Loucy (cell line): ENCODE data around the gene TM4SF1.

Experiments used
- H2AFZ ChIP-seq: fragments of 200-600 bp; sonication (generic); 2 replicates; pipeline ENCODE4 v1.6.0; 2016; ENCODE audit warnings: antibody characterized with exemption, mild to moderate bottlenecking, low read length, moderate library complexity
- H3F3A ChIP-seq: fragments of 200-600 bp; 2 replicates; pipeline ENCODE4 v1.6.0; 2016; ENCODE audit warnings: antibody characterized with exemption, low read depth, mild to moderate bottlenecking
- H3K27me3 ChIP-seq: fragments of 200-600 bp; sonication (generic); 2 replicates; pipeline ENCODE4 v1.6.1; 2014; ENCODE audit warnings: low read length, mild to moderate bottlenecking; ENCODE audit not compliant: insufficient read depth, poor library complexity, severe bottlenecking
- H3K36me3 ChIP-seq: fragments of 200-600 bp; sonication (generic); 2 replicates; pipeline ENCODE4 v1.6.1; 2016; ENCODE audit warnings: low read length; ENCODE audit not compliant: insufficient read depth
- H3K4me1 ChIP-seq: fragments of 200-600 bp; sonication (generic); 2 replicates; pipeline ENCODE4 v1.5.1; 2014; ENCODE audit warnings: low read length, mild to moderate bottlenecking; ENCODE audit not compliant: insufficient read depth, poor library complexity, severe bottlenecking
- H3K4me2 ChIP-seq: fragments of 200-600 bp; sonication (generic); 2 replicates; pipeline ENCODE4 v1.6.0; 2014; ENCODE audit warnings: antibody characterized with exemption, low read length, low read depth, mild to moderate bottlenecking; ENCODE audit not compliant: poor library complexity, severe bottlenecking
- H3K4me3 ChIP-seq: fragments of 200-600 bp; sonication (generic); 2 replicates; pipeline ENCODE4 v1.5.1; 2014; ENCODE audit warnings: low read length, mild to moderate bottlenecking, mixed read lengths; ENCODE audit not compliant: poor library complexity, severe bottlenecking
- H3K79me2 ChIP-seq: fragments of 200-600 bp; sonication (generic); 2 replicates; pipeline ENCODE4 v1.6.1; 2014; ENCODE audit warnings: low read length; ENCODE audit not compliant: insufficient read depth
- H3K9ac ChIP-seq: fragments of 200-600 bp; sonication (generic); 2 replicates; pipeline ENCODE4 v1.6.0; 2014; ENCODE audit warnings: mild to moderate bottlenecking, low read depth, low read length, moderate library complexity; ENCODE audit not compliant: poor library complexity, severe bottlenecking
- H3K9me2 ChIP-seq: fragments of 200-600 bp; sonication (generic); replicated peaks from 2 replicates; pipeline ENCODE4 v1.6.1; 2016; ENCODE audit warnings: low read depth, low read length, mixed read lengths
- H3K9me3 ChIP-seq: fragments of 200-600 bp; sonication (generic); 2 replicates; pipeline ENCODE4 v1.6.1; 2014; ENCODE audit warnings: mild to moderate bottlenecking, antibody characterized with exemption, low read length, low read depth; ENCODE audit not compliant: insufficient read depth
- H4K20me1 ChIP-seq: fragments of 200-600 bp; sonication (generic); 2 replicates; pipeline ENCODE4 v1.6.0; 2014; ENCODE audit warnings: antibody characterized with exemption, low read length, mild to moderate bottlenecking; ENCODE audit not compliant: insufficient read depth, poor library complexity, severe bottlenecking
- EZH2phosphoT487 ChIP-seq: fragments of 200-600 bp; IDR thresholded peaks from 2 replicates; pipeline ENCODE4 v1.6.1; 2018; ENCODE audit warnings: antibody characterized with exemption, mild to moderate bottlenecking, moderate library complexity, borderline replicate concordance
- TF ChIP-seq, protein P1 (sequence below): fragments of 200-600 bp; sonication (generic); conservative IDR thresholded peaks from 2 replicates; pipeline ENCODE4 v1.5.1; 2014; ENCODE audit warnings: mild to moderate bottlenecking, antibody characterized with exemption, low read length

TM4SF1 gene

DNA sequence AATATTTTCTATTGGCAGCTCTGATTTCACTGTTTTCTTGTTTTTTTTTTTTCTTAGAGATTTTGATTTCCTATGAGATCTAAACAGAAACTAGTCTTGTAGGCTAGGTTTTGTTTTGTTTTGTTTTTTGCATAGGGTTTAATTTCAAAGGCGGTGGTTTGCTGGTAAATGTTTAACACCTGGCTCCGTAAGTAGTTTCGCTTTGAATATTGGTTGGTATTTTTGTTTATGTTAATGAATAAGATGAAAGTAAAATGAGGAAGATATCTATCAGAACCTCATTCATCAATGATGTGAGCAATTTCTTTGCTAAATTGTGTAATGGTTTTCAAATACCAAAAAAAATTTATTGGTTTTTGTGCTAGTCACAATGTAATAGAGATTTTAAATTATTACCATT is 39.7 kb upstream of the TM4SF1 start:
- no peaks in the 10 kb centered on the region for H3K27me3 ChIP-seq
- H3K9me3 ChIP-seq = no peaks in the 10 kb centered on the region
- TF ChIP-seq, protein P1, sequence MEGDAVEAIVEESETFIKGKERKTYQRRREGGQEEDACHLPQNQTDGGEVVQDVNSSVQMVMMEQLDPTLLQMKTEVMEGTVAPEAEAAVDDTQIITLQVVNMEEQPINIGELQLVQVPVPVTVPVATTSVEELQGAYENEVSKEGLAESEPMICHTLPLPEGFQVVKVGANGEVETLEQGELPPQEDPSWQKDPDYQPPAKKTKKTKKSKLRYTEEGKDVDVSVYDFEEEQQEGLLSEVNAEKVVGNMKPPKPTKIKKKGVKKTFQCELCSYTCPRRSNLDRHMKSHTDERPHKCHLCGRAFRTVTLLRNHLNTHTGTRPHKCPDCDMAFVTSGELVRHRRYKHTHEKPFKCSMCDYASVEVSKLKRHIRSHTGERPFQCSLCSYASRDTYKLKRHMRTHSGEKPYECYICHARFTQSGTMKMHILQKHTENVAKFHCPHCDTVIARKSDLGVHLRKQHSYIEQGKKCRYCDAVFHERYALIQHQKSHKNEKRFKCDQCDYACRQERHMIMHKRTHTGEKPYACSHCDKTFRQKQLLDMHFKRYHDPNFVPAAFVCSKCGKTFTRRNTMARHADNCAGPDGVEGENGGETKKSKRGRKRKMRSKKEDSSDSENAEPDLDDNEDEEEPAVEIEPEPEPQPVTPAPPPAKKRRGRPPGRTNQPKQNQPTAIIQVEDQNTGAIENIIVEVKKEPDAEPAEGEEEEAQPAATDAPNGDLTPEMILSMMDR = no peak
- no peak for TF ChIP-seq EZH2phosphoT487
- H3K9ac ChIP-seq = no peak overlapping the region
- H4K20me1 ChIP-seq = no peaks in the 10 kb centered on the region
- no peak overlapping the region for H2AFZ ChIP-seq
- H3K4me3 ChIP-seq = no peak overlapping the region
- H3K4me1 ChIP-seq = no peaks in the 10 kb centered on the region
- H3K79me2 ChIP-seq = no peaks in the 10 kb centered on the region
- H3K4me2 ChIP-seq = no peak overlapping the region
- H3F3A ChIP-seq = no peaks in the 10 kb centered on the region
- no peaks in the 10 kb centered on the region for H3K9me2 ChIP-seq
- H3K36me3 ChIP-seq = no peaks in the 10 kb centered on the region

DNA sequence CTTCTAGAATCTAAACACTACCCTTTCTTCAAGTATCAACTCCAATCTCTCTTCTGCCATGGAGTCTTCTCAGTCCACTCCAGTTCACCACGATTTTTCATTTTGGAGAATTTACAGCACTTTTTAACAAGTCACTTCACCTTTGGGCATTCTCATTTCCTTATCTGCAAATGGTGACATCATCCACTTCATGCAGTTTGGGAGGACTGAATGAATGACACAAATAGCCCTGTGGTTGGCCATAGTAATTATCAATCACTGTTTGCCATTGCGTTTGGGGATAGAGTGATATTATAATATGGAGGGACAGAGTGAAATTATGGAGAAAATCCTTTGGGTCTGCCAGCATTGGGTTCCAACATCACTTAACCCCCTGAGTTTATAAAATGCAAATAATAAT is 38.0 kb upstream of the TM4SF1 start:
- no peaks in the 10 kb centered on the region for H3K9me2 ChIP-seq
- no peak overlapping the region for H3K4me3 ChIP-seq
- H2AFZ ChIP-seq = no peak overlapping the region
- H3K4me2 ChIP-seq = no peak overlapping the region
- H3K9me3 ChIP-seq = no peaks in the 10 kb centered on the region
- H3K79me2 ChIP-seq = no peaks in the 10 kb centered on the region
- no peaks in the 10 kb centered on the region for H4K20me1 ChIP-seq
- no peak overlapping the region for H3K9ac ChIP-seq
- no peaks in the 10 kb centered on the region for H3K27me3 ChIP-seq
- TF ChIP-seq, protein P1 = no peak
- no peak for TF ChIP-seq EZH2phosphoT487
- H3K4me1 ChIP-seq = no peaks in the 10 kb centered on the region
- H3F3A ChIP-seq = no peaks in the 10 kb centered on the region
- no peaks in the 10 kb centered on the region for H3K36me3 ChIP-seq

DNA sequence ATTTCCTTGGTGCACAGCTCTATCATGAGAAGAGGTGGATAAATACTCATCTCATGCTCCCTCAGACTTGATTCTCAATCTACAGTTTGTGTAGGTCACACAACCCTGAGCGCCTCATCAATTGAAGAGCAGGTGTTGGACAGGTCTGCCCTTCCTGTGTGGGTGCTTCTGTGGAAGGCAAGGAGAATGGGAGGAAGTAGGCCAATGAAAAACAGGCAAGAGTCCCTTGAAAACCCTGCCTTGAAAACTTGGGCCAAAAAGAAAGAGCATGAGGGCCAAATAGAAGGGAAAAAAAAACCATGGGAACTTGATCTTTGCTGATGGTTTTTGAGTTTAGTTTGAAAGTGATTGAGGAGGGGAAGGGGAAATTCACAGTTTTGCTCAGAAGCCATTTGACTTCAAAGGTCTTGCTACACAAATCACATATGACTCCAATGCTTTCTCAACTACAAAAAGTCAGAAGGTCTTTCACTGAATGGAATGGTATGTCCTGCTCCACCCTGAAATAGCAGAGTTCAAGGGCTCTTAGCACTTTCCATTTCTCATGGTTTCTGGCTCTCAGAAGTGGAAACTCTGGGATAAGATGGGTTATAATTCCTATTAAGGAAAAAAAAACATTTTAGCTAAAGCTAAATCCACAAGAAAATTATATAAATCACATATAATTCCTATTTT is 37.2 kb upstream of the TM4SF1 start:
- no peaks in the 10 kb centered on the region for H3F3A ChIP-seq
- no peak overlapping the region for H3K4me2 ChIP-seq
- H4K20me1 ChIP-seq = no peaks in the 10 kb centered on the region
- H3K4me3 ChIP-seq = no peak overlapping the region
- TF ChIP-seq, protein P1 = no peak
- no peak for TF ChIP-seq EZH2phosphoT487
- no peaks in the 10 kb centered on the region for H3K4me1 ChIP-seq
- no peaks in the 10 kb centered on the region for H3K9me2 ChIP-seq
- H3K79me2 ChIP-seq = no peaks in the 10 kb centered on the region
- no peaks in the 10 kb centered on the region for H3K9me3 ChIP-seq
- H3K36me3 ChIP-seq = no peaks in the 10 kb centered on the region
- H3K27me3 ChIP-seq = no peaks in the 10 kb centered on the region
- 0 out of 2 replicates have a peak overlapping the region, but pooled peaks have one; percentile 6 for H2AFZ ChIP-seq
- no peak overlapping the region for H3K9ac ChIP-seq
